T-cell (primary cell): ENCODE results near the gene PRPF6. TPM values are rescaled to one million over a fixed set of nuclear protein-coding genes. Genes with fewer than 3 reads are reported as not detected.

Experiments used
- ATAC-seq, 4 experiments: fragments of 200-7000 bp in 3 of 4; fragments of 150-1000 bp in 1 of 4; cut with Tn5 transposase; replicated peaks in 1 of 4; 1 replicate in 3 of 4; 2 replicates in 1 of 4; pipeline ENCODE4 v1.10.0; 2021; ENCODE audit warnings: moderate library complexity in 3 of 4, mild to moderate bottlenecking in 2 of 4, moderate number of reproducible peaks in 1 of 4
- CTCF ChIA-PET, 2 donors: fragments of 300-600 bp; sonication (Branson Sonifier 250); formaldehyde crosslinking; loops; one replicate each; lab custom pipeline; 2022; ENCODE audit warnings: antibody characterized with exemption in 2 of 2; lab: Charles Lee
- POLR2A ChIA-PET, 2 donors: fragments of 300-600 bp; sonication (Branson Sonifier 250); formaldehyde crosslinking; loops; one replicate each; lab custom pipeline; 2022; ENCODE audit warnings: antibody characterized with exemption in 2 of 2; lab: Charles Lee
- DNase-seq, 35 experiments: peaks; one replicate each; pipeline versions ENCODE4 v3.0.0 to v3.0.0-alpha.2; 2013 to 2023
- H3K27ac ChIP-seq: one replicate; pipeline ENCODE4 v1.5.1; 2013; ENCODE audit warnings: low read length
- H3K27me3 ChIP-seq, 2 experiments: replicated peaks in 1 of 2; 1 replicate in 1 of 2; 2 replicates in 1 of 2; pipeline versions ENCODE4 v1.6.1 to v1.7.0; 2013; ENCODE audit warnings: low read length in 1 of 2, mixed read lengths in 1 of 2; ENCODE audit not compliant: control insufficient read depth in 2 of 2, insufficient read depth in 2 of 2; ENCODE audit errors: extremely low read depth in 1 of 2
- H3K36me3 ChIP-seq, 2 donors: 1 replicate in 1 of 2; 2 replicates in 1 of 2; pipeline versions ENCODE4 v1.6.1 to v1.7.0; 2013; ENCODE audit warnings: low read length in 1 of 2; ENCODE audit not compliant: control insufficient read depth in 2 of 2, insufficient read depth in 1 of 2; ENCODE audit errors: extremely low read depth in 1 of 2
- H3K4me1 ChIP-seq, 2 experiments: 1 replicate in 1 of 2; 2 replicates in 1 of 2; pipeline versions ENCODE4 v1.6.1 to v1.7.0; 2013; ENCODE audit warnings: low read length in 2 of 2, mixed read lengths in 1 of 2; ENCODE audit not compliant: insufficient read depth in 2 of 2, control insufficient read depth in 1 of 2; ENCODE audit errors: extremely low read depth in 1 of 2
- H3K4me3 ChIP-seq, 2 donors: 1 replicate in 1 of 2; 2 replicates in 1 of 2; pipeline versions ENCODE4 v1.5.1 to v1.7.0; 2013; ENCODE audit warnings: mild to moderate bottlenecking in 2 of 2, low read length in 1 of 2, moderate library complexity in 1 of 2; ENCODE audit not compliant: control insufficient read depth in 1 of 2; ENCODE audit errors: extremely low read depth in 1 of 2
- H3K9me3 ChIP-seq: 2 replicates; pipeline ENCODE4 v1.7.0; 2013
- H3K27ac Mint-ChIP-seq, 2 donors: one replicate each; pipeline ENCODE4 v1.8.0; 2020 to 2021; ENCODE audit warnings: mild to moderate bottlenecking in 2 of 2, mixed read lengths in 2 of 2
- H3K27me3 Mint-ChIP-seq, 2 donors: one replicate each; pipeline ENCODE4 v1.8.0; 2021 to 2022; ENCODE audit warnings: mixed read lengths in 2 of 2
- H3K36me3 Mint-ChIP-seq: one replicate; pipeline ENCODE4 v1.8.0; 2021; ENCODE audit warnings: mixed read lengths
- H3K4me1 Mint-ChIP-seq, 3 donors: one replicate each; pipeline ENCODE4 v1.8.0; 2020 to 2022; ENCODE audit warnings: mixed read lengths in 3 of 3, mild to moderate bottlenecking in 1 of 3
- H3K4me3 Mint-ChIP-seq, 3 donors: one replicate each; pipeline ENCODE4 v1.8.0; 2020 to 2022; ENCODE audit warnings: mild to moderate bottlenecking in 3 of 3, mixed read lengths in 3 of 3, moderate library complexity in 3 of 3
- H3K9me3 Mint-ChIP-seq, 3 donors: one replicate each; pipeline ENCODE4 v1.8.0; 2020 to 2022; ENCODE audit warnings: mixed read lengths in 3 of 3
- WGBS: methylation state at CpG from one replicate; pipeline ENCODE4 v1.1.5; 2013; ENCODE audit warnings: missing lambda C conversion rate; ENCODE audit not compliant: insufficient coverage; 5-methylcytosine and 5-hydroxymethylcytosine counted together
- total RNA-seq, 35 experiments: library from RNA in 6 of 35; stranded (reverse) in 6 of 35; fragments of 120-200 nt in 1 of 35; gene quantifications; one replicate each; pipeline versions ENCODE4 v1.2.1 to v1.2.4 and lab custom pipeline; 2013 to 2026

Gene PRPF6
- total RNA-seq, 5 donors from 2014 or later (not counting 1 experiment from before 2014, with no cell fraction given) = 59.8 to 106 (median 83.5) TPM

DNA sequence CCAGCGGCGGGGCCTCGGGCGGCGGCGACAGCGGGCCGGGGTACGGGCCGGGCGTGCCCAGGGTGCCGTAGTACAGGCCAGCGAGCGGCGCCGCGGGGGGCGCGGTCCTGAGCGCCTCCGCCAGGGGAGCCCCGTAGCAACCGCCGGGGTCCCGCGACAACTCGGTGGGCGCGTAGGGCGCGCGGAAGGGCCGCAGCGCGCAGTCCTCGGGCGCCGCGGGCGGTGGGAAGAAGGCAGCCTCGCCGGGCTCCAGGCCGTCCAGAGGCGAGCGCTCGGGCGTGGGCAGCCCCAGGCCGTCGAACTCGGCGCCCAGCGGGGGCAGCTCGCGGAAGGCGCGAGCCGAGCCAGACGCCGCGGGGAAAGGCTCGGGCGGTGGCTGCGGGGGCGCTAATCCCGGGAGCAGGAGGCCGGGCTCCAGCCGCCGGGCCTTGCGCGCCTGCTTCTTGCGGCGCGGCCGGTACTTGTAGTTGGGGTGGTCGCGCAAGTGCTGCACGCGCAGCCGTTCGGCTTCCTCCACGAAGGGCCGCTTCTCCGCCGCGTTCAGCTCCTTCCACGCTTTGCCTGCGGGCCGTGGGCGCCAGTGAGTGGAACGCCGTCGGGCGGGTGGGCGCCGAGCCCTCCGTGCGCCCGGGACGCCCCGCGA lies 67.6 kb downstream of the PRPF6 start:
- POLR2A ChIA-PET = interaction anchor here in 1 of 2 donors (0.7 kb wide), 1 partner anchor 156 kb away, joined by 3 read pairs; no protein-coding TSS in a partner anchor
- H3K27ac ChIP-seq = no peak overlapping the region

DNA sequence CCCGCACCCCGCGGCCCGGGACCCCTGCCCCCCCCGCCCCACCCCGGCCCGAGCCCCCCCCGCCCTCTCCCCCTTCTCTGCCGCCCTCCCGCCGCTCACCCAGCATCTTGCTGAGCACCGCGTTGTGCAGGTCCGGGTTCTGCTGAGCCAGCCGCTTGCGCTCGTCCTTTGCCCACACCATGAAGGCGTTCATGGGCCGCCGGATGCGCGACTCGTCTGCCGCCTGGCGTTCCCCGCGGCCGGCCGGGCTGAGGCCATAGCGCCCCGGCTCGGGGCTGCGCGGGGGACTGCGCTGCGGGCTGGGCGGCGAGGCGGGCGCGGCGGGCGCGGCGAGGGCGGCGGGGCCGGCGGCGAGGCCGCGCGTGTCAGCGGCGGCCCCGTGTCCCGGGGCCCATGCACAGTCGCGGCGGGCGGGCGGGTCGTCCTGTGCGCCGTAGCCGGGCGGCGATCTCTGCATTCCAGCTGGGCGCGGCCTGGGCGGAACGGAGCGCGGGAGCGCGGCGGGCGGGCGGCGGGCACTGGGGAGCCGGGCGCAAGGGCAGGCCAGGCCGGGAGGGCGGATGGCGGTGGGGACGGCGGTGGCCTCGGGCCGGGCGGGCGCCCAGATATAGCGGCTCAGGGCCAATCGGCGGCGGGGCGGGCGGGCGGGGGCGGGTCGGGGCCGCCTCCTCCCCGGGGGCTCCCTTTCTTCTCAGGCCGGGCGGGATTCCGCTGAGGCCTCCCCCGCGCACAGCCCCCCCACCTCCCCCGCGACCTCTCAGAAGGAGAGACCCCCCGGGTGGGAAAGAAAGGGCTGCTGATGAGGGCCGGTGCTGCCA lies 68.3 kb downstream of the PRPF6 start, which contains the start of gene SOX18:
SOX18 (minus strand) TSS at position 580 of the 818 bp plus-strand sequence; CDS start at position 457, 123 bp downstream.
- no peak within 1 kb of the TSS for H3K27ac ChIP-seq
- H3K9me3 Mint-ChIP-seq = no peaks in the 10 kb centered on the region
- peaks cover 14 to 35% (median 29%) of the 10 kb centered on the region in 3 donors for H3K4me1 Mint-ChIP-seq
- peak within 1 kb of the TSS; percentile 25 to 65 (median 65) for H3K4me3 Mint-ChIP-seq
- WGBS = under 1% methylated on average over 90 of the region's 111 CpGs
- ATAC-seq = peak; percentile 53 to 63 (median 59)
- CTCF ChIA-PET = no interaction called here
- peak within 1 kb of the TSS in 1 of 2 donors; percentile 38 for H3K4me3 ChIP-seq
- peaks cover 12 to 52% of the 10 kb centered on the region in 2 donors for H3K27me3 Mint-ChIP-seq
- POLR2A ChIA-PET = interaction anchor here in 1 of 2 donors (0.7 kb wide), 1 partner anchor 157 kb away, joined by 3 read pairs; no protein-coding TSS in a partner anchor
- DNase-seq = peak in 6 of 35 experiments; percentile 13 to 51 (median 34)
- no peaks in the 10 kb centered on the region for H3K36me3 Mint-ChIP-seq
- H3K36me3 ChIP-seq = no peaks in the 10 kb centered on the region
- peaks cover 0 to 80% of the 10 kb centered on the region in 2 experiments for H3K27me3 ChIP-seq
- no peaks in the 10 kb centered on the region for H3K9me3 ChIP-seq
- H3K27ac Mint-ChIP-seq = no peak within 1 kb of the TSS
- H3K4me1 ChIP-seq = peaks cover 9 to 30% of the 10 kb centered on the region in 2 experiments

More for the DNA sequence above, 67.6 kb downstream of the PRPF6 start:
- WGBS = 23% methylated on average over 79 of the region's 101 CpGs
- peaks cover 12 to 48% of the 10 kb centered on the region in 2 donors for H3K27me3 Mint-ChIP-seq
- no peaks in the 10 kb centered on the region for H3K36me3 ChIP-seq
- H3K4me1 ChIP-seq = peaks cover 9 to 23% of the 10 kb centered on the region in 2 experiments
- no peaks in the 10 kb centered on the region for H3K9me3 ChIP-seq
- H3K4me3 Mint-ChIP-seq = peak overlapping the region in 1 of 3 donors; percentile 65
- H3K36me3 Mint-ChIP-seq = no peaks in the 10 kb centered on the region
- no peak for DNase-seq
- H3K27ac Mint-ChIP-seq = no peak overlapping the region
- peaks cover 15 to 38% (median 36%) of the 10 kb centered on the region in 3 donors for H3K4me1 Mint-ChIP-seq
- peak overlapping the region in 1 of 2 donors; percentile 38 for H3K4me3 ChIP-seq
- ATAC-seq = peak in 2 of 4 experiments; percentile 13 to 23
- CTCF ChIA-PET = no interaction called here
- no peaks in the 10 kb centered on the region for H3K9me3 Mint-ChIP-seq
- peaks cover 0 to 73% of the 10 kb centered on the region in 2 experiments for H3K27me3 ChIP-seq

DNA sequence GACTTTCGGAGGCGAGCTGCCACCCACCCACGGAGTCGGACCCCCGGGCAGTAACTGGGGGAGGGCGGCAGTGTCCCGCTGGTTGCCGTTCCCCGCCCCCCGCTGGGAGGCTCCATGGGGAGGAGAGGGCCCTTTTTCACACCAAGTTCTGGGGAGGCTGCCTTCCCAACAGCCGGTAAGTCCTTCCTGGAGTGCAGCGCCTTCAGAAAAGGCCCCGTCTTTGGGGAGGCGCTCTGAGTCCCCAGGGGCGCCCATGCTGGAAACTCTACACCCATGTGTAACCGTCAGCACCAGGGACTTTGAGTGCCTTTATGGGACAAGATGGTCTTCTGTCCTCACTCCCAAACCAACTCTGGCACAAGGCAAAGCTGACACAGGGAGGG lies 68.9 kb downstream of the PRPF6 start:
- Mint-ChIP-seq H3K36me3 (no peaks in the 10 kb centered on the region), H3K4me1 (peaks cover 9 to 30% (median 23%) of the 10 kb centered on the region in 3 donors), H3K9me3 (no peaks in the 10 kb centered on the region), H3K27ac (no peak overlapping the region), H3K4me3 (peak overlapping the region; percentile 25 to 55 (median 51)), H3K27me3 (peaks cover 12 to 55% of the 10 kb centered on the region in 2 donors)
- peak overlapping the region in 1 of 2 donors; percentile 30 for H3K4me3 ChIP-seq
- peaks cover 9 to 30% of the 10 kb centered on the region in 2 experiments for H3K4me1 ChIP-seq
- no peak overlapping the region for H3K27ac ChIP-seq
- POLR2A ChIA-PET = no interaction called here
- no peaks in the 10 kb centered on the region for H3K9me3 ChIP-seq
- 42% methylated on average over 14 of the region's 16 CpGs for WGBS
- H3K27me3 ChIP-seq = peaks cover 0 to 85% of the 10 kb centered on the region in 2 experiments
- DNase-seq = no peak
- CTCF ChIA-PET = no interaction called here
- ATAC-seq = no peak
- H3K36me3 ChIP-seq = no peaks in the 10 kb centered on the region

DNA sequence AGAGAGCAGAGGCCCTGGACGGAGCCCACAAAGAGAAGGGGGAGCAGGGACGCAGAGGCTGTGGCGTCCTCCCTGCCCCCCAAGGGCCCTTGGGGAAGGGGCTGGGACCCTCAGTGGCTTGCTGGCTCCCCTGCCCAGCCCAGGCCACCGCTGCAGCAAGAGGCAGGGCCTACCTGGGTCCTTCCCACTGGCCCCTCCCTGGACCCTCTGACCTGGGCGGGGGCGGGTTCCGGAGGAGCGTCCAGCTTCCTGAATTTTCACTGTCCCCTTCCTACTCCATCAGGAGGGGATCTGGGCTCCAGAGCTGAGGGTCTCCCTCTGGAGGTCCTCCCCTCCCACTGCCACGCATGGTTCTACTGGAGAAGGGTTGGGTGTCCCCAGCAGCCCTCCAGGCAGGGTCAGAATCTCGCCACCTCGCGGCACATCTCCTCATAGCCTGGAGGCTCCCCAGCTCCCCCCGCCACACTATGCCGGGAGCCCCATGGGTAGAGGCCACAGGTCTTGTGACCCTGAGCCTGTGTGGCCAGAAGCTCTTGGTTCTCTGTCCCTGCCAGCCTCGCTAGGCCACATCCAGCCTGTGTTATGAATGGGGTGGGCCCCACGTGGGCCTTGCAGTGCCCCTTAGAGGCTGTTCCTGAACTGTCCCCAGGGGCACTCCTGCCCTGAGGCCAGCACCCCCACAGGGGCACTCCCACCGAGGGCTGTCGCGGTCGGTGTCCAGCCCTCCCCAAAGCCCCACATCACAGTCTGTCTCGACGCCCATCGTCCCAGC lies 69.5 kb downstream of the PRPF6 start:
- H3K27me3 ChIP-seq = peaks cover 0 to 85% of the 10 kb centered on the region in 2 experiments
- DNase-seq (no peak), ATAC-seq (no peak)
- Mint-ChIP-seq H3K4me3 (peak overlapping the region in 1 of 3 donors; percentile 55), H3K4me1 (peaks cover 9 to 32% (median 23%) of the 10 kb centered on the region in 3 donors), H3K27me3 (peaks cover 12 to 60% of the 10 kb centered on the region in 2 donors), H3K27ac (no peak overlapping the region), H3K9me3 (no peaks in the 10 kb centered on the region), H3K36me3 (no peaks in the 10 kb centered on the region)
- H3K27ac ChIP-seq = no peak overlapping the region
- peaks cover 9 to 30% of the 10 kb centered on the region in 2 experiments for H3K4me1 ChIP-seq
- CTCF ChIA-PET = no interaction called here
- no peak overlapping the region for H3K4me3 ChIP-seq
- POLR2A ChIA-PET = no interaction called here
- H3K36me3 ChIP-seq = no peaks in the 10 kb centered on the region
- no peaks in the 10 kb centered on the region for H3K9me3 ChIP-seq
- 73% methylated on average over 19 of the region's 23 CpGs for WGBS

DNA sequence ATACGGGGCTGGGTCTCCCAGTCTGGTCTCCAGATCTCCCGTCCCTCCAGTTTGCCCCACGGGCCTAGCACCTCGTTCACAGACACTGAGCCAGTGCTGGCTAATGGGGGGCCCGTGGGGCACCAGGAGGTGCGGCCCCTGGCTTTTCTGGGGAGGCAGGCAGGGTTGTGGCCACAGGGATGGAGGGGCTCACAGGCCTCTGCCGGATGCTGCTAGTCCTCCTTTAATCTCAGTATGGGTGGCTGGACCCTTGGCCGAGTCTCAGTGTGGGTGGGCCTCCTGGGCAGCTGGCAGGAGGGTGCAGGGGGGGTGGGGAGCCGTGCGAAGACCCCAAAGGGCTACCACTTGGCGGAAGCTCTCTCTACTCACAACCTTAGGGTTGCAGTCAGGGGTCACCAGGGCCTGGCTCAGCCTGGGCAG lies 70.1 kb downstream of the PRPF6 start:
- peaks cover 12 to 57% of the 10 kb centered on the region in 2 donors for H3K27me3 Mint-ChIP-seq
- H3K36me3 ChIP-seq = no peaks in the 10 kb centered on the region
- DNase-seq (no peak), ATAC-seq (no peak)
- peaks cover 4 to 26% (median 19%) of the 10 kb centered on the region in 3 donors for H3K4me1 Mint-ChIP-seq
- no peaks in the 10 kb centered on the region for H3K9me3 Mint-ChIP-seq
- ChIA-PET POLR2A (no interaction called here), CTCF (no interaction called here)
- peaks cover 9 to 27% of the 10 kb centered on the region in 2 experiments for H3K4me1 ChIP-seq
- H3K4me3 Mint-ChIP-seq = peak overlapping the region in 1 of 3 donors; percentile 55
- WGBS = 76% methylated on average over 7 of the region's 11 CpGs
- peaks cover 0 to 85% of the 10 kb centered on the region in 2 experiments for H3K27me3 ChIP-seq
- H3K27ac Mint-ChIP-seq = no peak overlapping the region
- H3K36me3 Mint-ChIP-seq = no peaks in the 10 kb centered on the region
- H3K27ac ChIP-seq = no peak overlapping the region
- no peaks in the 10 kb centered on the region for H3K9me3 ChIP-seq
- no peak overlapping the region for H3K4me3 ChIP-seq
